Activated CD4-positive, CD25-positive, alpha-beta regulatory T cell (primary cell): ENCODE data around the gene TMEM59L.
A peak's percentile ranks its signal among the peaks of the same experiment; 100 is the strongest.
"Not testable (repeated sequence)": the region's sequence is repeated elsewhere in the genome, so short reads cannot be mapped to it uniquely, and the experiment has no call there.

Experiments used
- DNase-seq, 4 experiments: peaks; one replicate each; lab custom pipeline; 2025; lab: John Stamatoyannopoulos, UW

TMEM59L gene

GRCh38 chr19:18612772-18613588, at the start of gene TMEM59L:
Gene TMEM59L, plus strand, starts transcription at chr19:18612870. Its CDS starts 89 bp downstream, at chr19:18612959.
- DNase-seq, result peak in 2 of 4 experiments; percentile 17 to 18

- no peak for DNase-seq
Observed at GRCh38 chr19:18566953-18567352, 45.7 kb upstream of the TMEM59L start.

- no peak for DNase-seq
Observed at GRCh38 chr19:18568367-18568766, 44.3 kb upstream of the TMEM59L start.

- DNase-seq, result peak; percentile 96 to 99 (median 97)
Observed at GRCh38 chr19:18571564-18572344, 40.9 kb upstream of the TMEM59L start, which contains the start of gene UBA52. Gene UBA52, plus strand, starts transcription at chr19:18571857. Its CDS starts 1,444 bp downstream, at chr19:18573301.

GRCh38 chr19:18574691-18575291, 37.9 kb upstream of the TMEM59L start:
- no peak for DNase-seq

- DNase-seq, result no peak
Observed at GRCh38 chr19:18576383-18576782, 36.3 kb upstream of the TMEM59L start.

- DNase-seq, result no peak
Observed at GRCh38 chr19:18577365-18577914, 35.2 kb upstream of the TMEM59L start.

GRCh38 chr19:18580311-18580710, 32.4 kb upstream of the TMEM59L start:
- no peak for DNase-seq

GRCh38 chr19:18586306-18586705, 26.4 kb upstream of the TMEM59L start:
- DNase-seq, result no peak

- no peak for DNase-seq
Observed at GRCh38 chr19:18587561-18587960, 25.1 kb upstream of the TMEM59L start.

GRCh38 chr19:18587962-18588610, 24.6 kb upstream of the TMEM59L start:
- DNase-seq, result no peak

- peak; percentile 75 to 81 (median 78) for DNase-seq
Observed at GRCh38 chr19:18588611-18589379, 23.9 kb upstream of the TMEM59L start, which contains the start of gene REX1BD. Gene REX1BD, plus strand, starts transcription at chr19:18588798. Its CDS starts 4 bp downstream, at chr19:18588802.

- peak; percentile 46 to 60 (median 52) for DNase-seq
Observed at GRCh38 chr19:18589380-18590272, 23.0 kb upstream of the TMEM59L start.

GRCh38 chr19:18590273-18591272, 22.1 kb upstream of the TMEM59L start:
- no peak for DNase-seq

GRCh38 chr19:18591735-18592385, 20.8 kb upstream of the TMEM59L start:
- DNase-seq, result no peak

GRCh38 chr19:18592732-18593131, 19.9 kb upstream of the TMEM59L start:
- DNase-seq, result not testable (repeated sequence)

GRCh38 chr19:18593367-18594095, 19.1 kb upstream of the TMEM59L start:
- DNase-seq, result no peak
